Measurements from ENCODE around the gene SELENOI. TPM values are rescaled to one million over a fixed set of nuclear protein-coding genes. Genes with fewer than 3 reads are reported as not detected.
"Not testable (repeated sequence)": the region's sequence is repeated elsewhere in the genome, so short reads cannot be mapped to it uniquely, and the experiment has no call there.

The SELENOI gene
- total RNA-seq, 2 donors from 2014 or later, result 10.4 to 31.3 TPM

DNA sequence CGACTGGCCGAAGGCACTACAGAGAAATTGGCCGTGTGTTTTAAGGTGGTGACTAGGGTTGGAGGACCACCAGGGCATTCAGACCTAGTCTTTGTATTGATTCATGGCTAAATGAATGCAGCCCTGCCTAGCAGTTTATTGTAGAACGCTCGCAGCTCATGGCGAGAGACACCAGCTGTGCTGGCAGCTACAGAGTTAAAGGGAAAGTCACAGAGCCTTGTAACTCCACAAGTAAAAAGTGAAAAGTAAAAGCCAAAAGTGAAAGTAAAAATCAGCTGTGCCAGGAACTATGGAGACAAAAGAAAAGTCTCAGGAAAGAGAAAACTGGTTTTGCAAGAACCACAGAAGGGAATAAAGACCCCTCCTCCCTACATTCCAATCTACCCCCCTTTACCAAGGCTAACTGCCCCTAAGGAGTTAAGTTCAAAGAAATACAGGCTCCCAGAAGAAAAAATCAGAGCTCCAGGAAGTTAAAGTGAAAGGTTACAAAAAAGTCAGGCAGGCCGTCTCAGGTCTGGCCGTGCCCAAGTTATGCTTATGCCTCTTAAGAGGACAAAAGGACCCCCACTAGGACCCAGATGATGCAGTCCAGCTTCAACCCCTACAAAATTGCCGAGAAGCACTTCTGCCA is 46.4 kb upstream of the SELENOI start:
- intact Hi-C loops (cut with DNase I), result no loop called here
- H3K4me1 ChIP-seq, result peaks cover 18% of the 10 kb centered on the region
- H3K27me3 ChIP-seq, result no peaks in the 10 kb centered on the region
- H3K27ac ChIP-seq, result peak overlapping the region in 3 of 4 donors; percentile 85 to 87 (median 87)
- H3K4me3 ChIP-seq, result peak overlapping the region; percentile 12 to 65
- DNase-seq (peak; percentile 33 to 60 (median 48)), ATAC-seq (peak; percentile 80)
- 1% methylated on average over 9 of the region's 9 CpGs for WGBS, 2 donors
- no peaks in the 10 kb centered on the region for H3K9me3 ChIP-seq
- TF ChIP-seq POLR2A (IDR thresholded peaks at IDR 0.05), result no peak
- TF ChIP-seq, protein P1, sequence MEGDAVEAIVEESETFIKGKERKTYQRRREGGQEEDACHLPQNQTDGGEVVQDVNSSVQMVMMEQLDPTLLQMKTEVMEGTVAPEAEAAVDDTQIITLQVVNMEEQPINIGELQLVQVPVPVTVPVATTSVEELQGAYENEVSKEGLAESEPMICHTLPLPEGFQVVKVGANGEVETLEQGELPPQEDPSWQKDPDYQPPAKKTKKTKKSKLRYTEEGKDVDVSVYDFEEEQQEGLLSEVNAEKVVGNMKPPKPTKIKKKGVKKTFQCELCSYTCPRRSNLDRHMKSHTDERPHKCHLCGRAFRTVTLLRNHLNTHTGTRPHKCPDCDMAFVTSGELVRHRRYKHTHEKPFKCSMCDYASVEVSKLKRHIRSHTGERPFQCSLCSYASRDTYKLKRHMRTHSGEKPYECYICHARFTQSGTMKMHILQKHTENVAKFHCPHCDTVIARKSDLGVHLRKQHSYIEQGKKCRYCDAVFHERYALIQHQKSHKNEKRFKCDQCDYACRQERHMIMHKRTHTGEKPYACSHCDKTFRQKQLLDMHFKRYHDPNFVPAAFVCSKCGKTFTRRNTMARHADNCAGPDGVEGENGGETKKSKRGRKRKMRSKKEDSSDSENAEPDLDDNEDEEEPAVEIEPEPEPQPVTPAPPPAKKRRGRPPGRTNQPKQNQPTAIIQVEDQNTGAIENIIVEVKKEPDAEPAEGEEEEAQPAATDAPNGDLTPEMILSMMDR (IDR thresholded peaks at IDR 0.05), result no peak
- no peaks in the 10 kb centered on the region for H3K36me3 ChIP-seq (replicated peaks in 1 of 2; ENCODE audit: insufficient read depth in 1 of 2, low read depth in 2 of 2)

DNA sequence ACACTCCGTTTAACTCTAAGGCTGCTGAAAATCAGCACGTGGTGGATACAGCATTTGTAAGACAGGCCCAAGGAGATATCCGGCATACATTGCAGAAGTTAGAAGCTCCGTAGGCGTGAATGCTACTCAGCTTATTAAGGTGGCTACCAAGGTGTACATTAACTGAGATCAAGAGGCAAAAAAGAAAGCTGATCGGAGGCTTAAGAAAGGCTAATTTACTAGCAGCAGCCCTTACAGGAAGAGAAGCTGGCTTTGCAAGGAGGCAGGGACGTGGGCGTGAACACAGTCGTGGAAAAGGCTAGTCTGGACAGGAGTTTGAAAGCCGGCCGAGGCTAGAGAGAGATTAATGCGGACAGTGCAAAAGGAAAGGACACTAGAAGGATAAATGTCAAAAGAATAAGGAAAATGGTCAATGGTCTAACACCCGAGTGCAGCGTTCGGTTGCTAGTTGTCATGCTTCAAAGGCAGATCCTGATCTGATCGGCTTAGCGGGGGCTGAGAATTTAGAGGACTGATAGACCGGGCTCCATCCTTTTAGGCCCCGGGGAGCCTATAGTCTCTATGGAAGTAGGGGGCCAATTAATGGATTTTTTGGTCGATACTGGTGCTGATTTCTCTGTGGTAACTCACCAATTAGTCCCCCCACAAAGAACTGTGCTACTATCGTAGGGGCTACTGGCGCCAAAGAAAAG is 45.6 kb upstream of the SELENOI start:
- peaks cover 18% of the 10 kb centered on the region for H3K4me1 ChIP-seq
- DNase-seq, result peak; percentile 26 to 52 (median 35)
- H3K4me3 ChIP-seq, result no peak overlapping the region
- no peaks in the 10 kb centered on the region for H3K27me3 ChIP-seq
- TF ChIP-seq, protein P1 (IDR thresholded peaks at IDR 0.05), result no peak
- TF ChIP-seq POLR2A (IDR thresholded peaks at IDR 0.05), result no peak
- WGBS, 2 donors, result 40 to 41% methylated on average over 22 of the region's 22 CpGs
- no peak for ATAC-seq
- no peaks in the 10 kb centered on the region for H3K36me3 ChIP-seq (replicated peaks in 1 of 2; ENCODE audit: insufficient read depth in 1 of 2, low read depth in 2 of 2)
- intact Hi-C loops (cut with DNase I), result no loop called here
- peak overlapping the region; percentile 13 to 87 (median 86) for H3K27ac ChIP-seq
- no peaks in the 10 kb centered on the region for H3K9me3 ChIP-seq

DNA sequence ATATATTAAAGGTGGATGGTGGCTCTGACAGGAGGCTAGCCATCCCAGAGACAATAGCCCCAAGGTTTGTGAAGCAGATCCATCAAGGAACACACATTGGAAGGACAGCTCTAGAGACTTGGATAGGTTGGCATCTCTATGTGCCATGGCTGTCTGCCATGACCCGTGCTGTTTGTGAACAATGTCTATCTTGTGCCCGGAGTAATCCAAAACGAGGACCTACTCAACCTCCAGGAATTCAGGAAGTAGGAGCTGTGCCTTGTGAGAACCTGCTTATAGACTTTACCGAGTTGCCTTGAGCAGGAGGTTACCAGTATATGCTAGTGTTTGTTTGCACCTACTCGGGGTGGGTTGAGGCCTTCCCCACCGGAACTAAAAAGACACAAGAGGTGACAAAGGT is 43.1 kb upstream of the SELENOI start:
- TF ChIP-seq, protein P1 (IDR thresholded peaks at IDR 0.05), result no peak
- no peak for TF ChIP-seq POLR2A (IDR thresholded peaks at IDR 0.05)
- Histone ChIP-seq H3K4me1 (peaks cover 18% of the 10 kb centered on the region), H3K27ac (peak overlapping the region in 1 of 4 donors; percentile 18), H3K4me3 (no peak overlapping the region), H3K9me3 (no peaks in the 10 kb centered on the region), H3K27me3 (no peaks in the 10 kb centered on the region), H3K36me3 (replicated peaks in 1 of 2; ENCODE audit: insufficient read depth in 1 of 2, low read depth in 2 of 2) (no peaks in the 10 kb centered on the region)
- 51 to 63% methylated on average over 6 of the region's 6 CpGs for WGBS, 2 donors
- ATAC-seq (no peak), DNase-seq (no peak)
- intact Hi-C loops (cut with DNase I), result no loop called here

DNA sequence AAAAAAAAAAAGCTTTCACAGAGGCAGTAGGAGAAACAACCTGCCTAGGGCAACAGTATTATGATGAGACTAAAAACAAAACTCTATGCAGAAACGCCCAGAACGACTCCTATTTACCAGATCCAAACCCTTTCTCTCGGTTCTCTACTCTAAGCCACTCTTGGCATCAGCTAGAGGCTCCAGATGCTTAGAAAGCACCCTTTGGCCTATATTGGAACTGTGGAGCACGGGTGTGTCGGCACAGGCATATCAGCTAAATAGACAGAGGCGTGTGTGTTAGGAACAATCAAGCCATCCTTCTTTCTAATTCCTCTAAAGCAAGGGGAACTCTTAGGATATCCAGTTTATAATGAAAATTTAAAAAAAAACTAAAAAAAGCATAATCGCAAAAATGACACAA is 40.8 kb upstream of the SELENOI start:
- intact Hi-C loops (cut with DNase I); H3K27ac ChIP-seq; DNase-seq; H3K9me3 ChIP-seq; ATAC-seq; H3K4me3 ChIP-seq; H3K36me3 ChIP-seq (replicated peaks in 1 of 2; ENCODE audit: insufficient read depth in 1 of 2, low read depth in 2 of 2); H3K4me1 ChIP-seq; H3K27me3 ChIP-seq: not testable (repeated sequence)
- WGBS, 2 donors, result 72 to 80% methylated on average over 7 of the region's 7 CpGs

DNA sequence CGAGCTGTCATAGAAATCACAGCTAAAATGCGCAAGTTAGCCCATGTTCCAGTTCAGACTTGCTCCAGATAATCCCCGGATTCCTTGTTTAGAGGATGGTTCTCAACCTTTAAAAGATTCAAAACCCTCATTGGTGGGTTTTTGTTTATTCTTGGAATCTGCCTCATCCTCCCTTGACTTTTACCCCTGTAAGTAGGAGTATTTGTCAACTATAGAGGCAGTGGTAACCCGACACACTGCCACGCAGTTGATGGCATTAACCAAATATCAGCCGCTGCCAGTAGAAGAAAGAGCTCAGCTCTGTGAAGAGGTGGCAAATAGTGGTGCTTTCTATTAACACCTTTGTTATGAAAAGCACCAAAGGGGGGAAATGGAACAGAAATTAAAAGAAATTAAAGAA is 40.4 kb upstream of the SELENOI start:
- Histone ChIP-seq H3K36me3 (replicated peaks in 1 of 2; ENCODE audit: insufficient read depth in 1 of 2, low read depth in 2 of 2) (no peaks in the 10 kb centered on the region), H3K4me3 (no peak overlapping the region), H3K27me3 (no peaks in the 10 kb centered on the region), H3K9me3 (no peaks in the 10 kb centered on the region), H3K4me1 (peaks cover 2% of the 10 kb centered on the region), H3K27ac (no peak overlapping the region)
- no peak for DNase-seq
- no peak for ATAC-seq
- 76% methylated on average over 6 of the region's 6 CpGs for WGBS, 2 donors
- intact Hi-C loops (cut with DNase I), result no loop called here
- TF ChIP-seq, protein P1 (IDR thresholded peaks at IDR 0.05), result no peak
- no peak for TF ChIP-seq POLR2A (IDR thresholded peaks at IDR 0.05)

Data from body of pancreas (tissue), 4 donors.